ENCODE data around the gene SKIC3. TPM values are rescaled to one million over a fixed set of nuclear protein-coding genes. Genes with fewer than 3 reads are reported as not detected.
A peak's percentile ranks its signal among the peaks of the same experiment; 100 is the strongest.

The SKIC3 gene
- total RNA-seq, 1 donor from 2014 or later = 163 TPM

DNA sequence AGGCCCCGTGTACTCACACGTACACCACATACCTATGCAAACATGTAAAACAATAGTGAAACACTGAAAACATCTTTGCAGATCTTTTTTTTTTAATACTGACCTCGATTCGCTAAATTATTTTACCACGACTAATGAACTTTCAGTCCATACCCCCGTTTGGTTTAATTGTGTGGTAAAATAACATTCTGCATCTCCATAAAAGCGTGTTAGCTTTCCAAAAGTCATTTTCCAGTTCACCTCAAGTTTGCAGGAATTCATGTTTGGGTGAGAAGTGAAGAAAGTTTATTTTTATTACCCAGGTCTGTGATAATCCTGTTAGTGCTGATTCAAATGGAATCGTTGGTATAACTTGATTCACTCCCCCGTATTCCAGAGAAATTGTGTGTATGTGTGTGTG, 776 bp upstream of the SKIC3 start:
- peaks cover 4% of the 10 kb centered on the region for H3K27me3 Mint-ChIP-seq (ENCODE audit: unreplicated experiment)
- DNase-seq = no peak

DNA sequence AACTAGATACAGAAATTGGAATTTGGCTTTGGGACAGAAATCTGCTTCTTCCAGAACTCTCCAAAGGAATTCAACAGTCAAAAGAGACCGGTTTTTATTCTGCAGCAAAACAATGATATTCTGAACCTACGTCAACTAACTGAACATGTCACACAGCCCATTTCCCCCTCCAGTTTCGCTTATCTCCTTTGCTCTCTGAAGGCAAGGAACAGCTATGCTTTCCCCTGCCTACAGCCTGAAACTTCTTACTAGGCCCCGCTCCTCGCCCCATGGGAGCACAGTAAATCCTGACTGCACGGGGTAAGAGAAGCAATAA, 488 bp downstream of the SKIC3 start:
- no peak for DNase-seq
- no peak for TF ChIP-seq CTCF (IDR thresholded peaks at IDR 0.05; ENCODE audit: partially characterized antibody, unreplicated experiment)
- Mint-ChIP-seq H3K36me3 (ENCODE audit: unreplicated experiment) (no peaks in the 10 kb centered on the region), H3K9me3 (ENCODE audit: unreplicated experiment) (peaks cover 8% of the 10 kb centered on the region), H3K27me3 (ENCODE audit: unreplicated experiment) (peaks cover 4% of the 10 kb centered on the region), H3K4me1 (ENCODE audit: low read depth, unreplicated experiment) (peaks cover 19% of the 10 kb centered on the region), H3K27ac (ENCODE audit: unreplicated experiment) (peak overlapping the region; percentile 99), H3K4me3 (ENCODE audit: unreplicated experiment) (peak overlapping the region; percentile 95)

More for the DNA sequence above, 776 bp upstream of the SKIC3 start:
- TF ChIP-seq CTCF (IDR thresholded peaks at IDR 0.05; ENCODE audit: partially characterized antibody, unreplicated experiment) = no peak
- Mint-ChIP-seq H3K4me3 (ENCODE audit: unreplicated experiment) (peak overlapping the region; percentile 95), H3K27ac (ENCODE audit: unreplicated experiment) (peak overlapping the region; percentile 99), H3K4me1 (ENCODE audit: low read depth, unreplicated experiment) (peaks cover 19% of the 10 kb centered on the region), H3K9me3 (ENCODE audit: unreplicated experiment) (peaks cover 8% of the 10 kb centered on the region), H3K36me3 (ENCODE audit: unreplicated experiment) (no peaks in the 10 kb centered on the region)

- no peaks in the 10 kb centered on the region for H3K36me3 Mint-ChIP-seq (ENCODE audit: unreplicated experiment)
- no peak overlapping the region for H3K4me3 Mint-ChIP-seq (ENCODE audit: unreplicated experiment)
- no peak for DNase-seq
- peaks cover 4% of the 10 kb centered on the region for H3K27me3 Mint-ChIP-seq (ENCODE audit: unreplicated experiment)
- peaks cover 19% of the 10 kb centered on the region for H3K4me1 Mint-ChIP-seq (ENCODE audit: low read depth, unreplicated experiment)
- peak overlapping the region; percentile 3 for H3K27ac Mint-ChIP-seq (ENCODE audit: unreplicated experiment)
- TF ChIP-seq CTCF (IDR thresholded peaks at IDR 0.05; ENCODE audit: partially characterized antibody, unreplicated experiment) = no peak
- no peaks in the 10 kb centered on the region for H3K9me3 Mint-ChIP-seq (ENCODE audit: unreplicated experiment)
These were observed 5.7 kb downstream of the SKIC3 start for GRCh38 chr5:95549030-95549429.

DNA sequence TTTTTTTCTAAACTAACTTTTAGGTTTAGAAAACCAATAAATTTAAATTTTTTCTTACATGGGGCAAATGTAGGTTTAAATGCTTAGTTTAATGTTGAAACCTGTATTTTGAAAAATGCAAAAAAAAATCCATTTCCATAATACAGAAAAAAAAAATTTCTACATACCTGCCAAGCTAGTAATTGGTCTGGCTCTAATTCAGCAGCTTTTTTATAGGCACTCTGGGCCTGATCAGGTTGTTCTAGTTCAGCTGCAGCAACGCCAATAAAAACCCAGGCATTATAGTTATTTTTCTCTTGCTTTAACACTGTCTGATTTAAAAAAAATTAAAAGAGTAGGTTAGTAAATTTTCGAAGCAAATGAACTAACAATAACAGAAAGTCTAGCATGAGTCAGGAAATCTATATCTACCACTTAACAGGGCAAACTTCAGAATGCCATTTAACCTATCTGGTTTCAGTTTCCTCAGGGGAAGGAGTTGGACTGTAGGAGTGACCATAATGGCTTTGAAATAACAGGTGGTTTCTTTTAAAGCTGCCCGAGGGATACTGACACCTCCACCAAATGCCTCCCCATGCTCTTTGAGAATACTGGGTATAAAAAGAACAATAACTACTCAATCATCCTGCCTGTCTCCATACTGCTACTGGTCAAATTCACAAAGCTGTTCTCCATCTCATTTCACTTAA, 11.6 kb downstream of the SKIC3 start:
- Mint-ChIP-seq H3K27me3 (ENCODE audit: unreplicated experiment) (no peaks in the 10 kb centered on the region), H3K4me3 (ENCODE audit: unreplicated experiment) (no peak overlapping the region), H3K4me1 (ENCODE audit: low read depth, unreplicated experiment) (peaks cover 21% of the 10 kb centered on the region), H3K9me3 (ENCODE audit: unreplicated experiment) (no peaks in the 10 kb centered on the region), H3K27ac (ENCODE audit: unreplicated experiment) (no peak overlapping the region), H3K36me3 (ENCODE audit: unreplicated experiment) (no peaks in the 10 kb centered on the region)
- no peak for TF ChIP-seq CTCF (IDR thresholded peaks at IDR 0.05; ENCODE audit: partially characterized antibody, unreplicated experiment)
- no peak for DNase-seq

GRCh38 chr5:95537501-95537900, 17.3 kb downstream of the SKIC3 start:
- H3K27me3 Mint-ChIP-seq (ENCODE audit: unreplicated experiment) = no peaks in the 10 kb centered on the region
- no peak for TF ChIP-seq CTCF (IDR thresholded peaks at IDR 0.05; ENCODE audit: partially characterized antibody, unreplicated experiment)
- H3K9me3 Mint-ChIP-seq (ENCODE audit: unreplicated experiment) = no peaks in the 10 kb centered on the region
- no peak for DNase-seq
- no peak overlapping the region for H3K27ac Mint-ChIP-seq (ENCODE audit: unreplicated experiment)
- no peak overlapping the region for H3K4me3 Mint-ChIP-seq (ENCODE audit: unreplicated experiment)
- H3K36me3 Mint-ChIP-seq (ENCODE audit: unreplicated experiment) = no peaks in the 10 kb centered on the region
- peaks cover 13% of the 10 kb centered on the region for H3K4me1 Mint-ChIP-seq (ENCODE audit: low read depth, unreplicated experiment)
